ENCODE measurements around the gene ANKRD33B.
"Not testable (repeated sequence)": the region's sequence is repeated elsewhere in the genome, so short reads cannot be mapped to it uniquely, and the experiment has no call there.

Gene ANKRD33B

DNA sequence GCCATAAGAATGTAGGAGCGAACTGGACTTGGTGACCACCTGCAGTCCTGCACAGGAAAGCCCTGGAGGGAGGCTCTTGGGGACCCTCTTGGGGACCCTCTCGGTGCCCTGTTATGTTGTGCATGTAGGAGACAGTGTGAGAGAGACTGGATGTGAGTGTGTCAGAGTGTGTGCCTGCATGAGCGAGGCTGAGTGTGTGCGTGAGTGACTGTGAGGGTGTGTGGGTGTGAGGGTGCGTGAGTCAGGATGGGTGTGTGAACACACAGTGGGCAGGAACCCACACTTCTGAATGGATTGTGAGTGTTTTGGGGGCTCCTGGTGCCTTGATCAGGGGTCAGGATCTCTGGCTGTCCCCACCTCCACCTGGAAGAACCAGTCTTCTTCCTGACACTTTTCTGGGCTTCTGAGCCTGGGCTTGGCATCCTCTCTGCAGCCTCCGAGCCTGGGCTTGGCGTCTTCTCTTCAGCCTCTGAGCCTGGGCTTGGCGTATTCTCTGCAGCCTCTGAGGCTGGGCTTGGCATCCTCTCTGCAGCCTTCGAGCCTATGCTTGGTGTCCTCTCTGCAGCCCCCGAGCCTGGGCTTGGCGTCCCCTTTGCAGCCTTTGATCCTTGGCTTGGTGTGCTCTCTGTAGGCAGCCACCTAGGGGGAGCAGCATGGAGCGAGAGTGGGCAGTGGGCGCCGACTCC is 25.6 kb upstream of the ANKRD33B start:
- DNase-seq = no peak

DNA sequence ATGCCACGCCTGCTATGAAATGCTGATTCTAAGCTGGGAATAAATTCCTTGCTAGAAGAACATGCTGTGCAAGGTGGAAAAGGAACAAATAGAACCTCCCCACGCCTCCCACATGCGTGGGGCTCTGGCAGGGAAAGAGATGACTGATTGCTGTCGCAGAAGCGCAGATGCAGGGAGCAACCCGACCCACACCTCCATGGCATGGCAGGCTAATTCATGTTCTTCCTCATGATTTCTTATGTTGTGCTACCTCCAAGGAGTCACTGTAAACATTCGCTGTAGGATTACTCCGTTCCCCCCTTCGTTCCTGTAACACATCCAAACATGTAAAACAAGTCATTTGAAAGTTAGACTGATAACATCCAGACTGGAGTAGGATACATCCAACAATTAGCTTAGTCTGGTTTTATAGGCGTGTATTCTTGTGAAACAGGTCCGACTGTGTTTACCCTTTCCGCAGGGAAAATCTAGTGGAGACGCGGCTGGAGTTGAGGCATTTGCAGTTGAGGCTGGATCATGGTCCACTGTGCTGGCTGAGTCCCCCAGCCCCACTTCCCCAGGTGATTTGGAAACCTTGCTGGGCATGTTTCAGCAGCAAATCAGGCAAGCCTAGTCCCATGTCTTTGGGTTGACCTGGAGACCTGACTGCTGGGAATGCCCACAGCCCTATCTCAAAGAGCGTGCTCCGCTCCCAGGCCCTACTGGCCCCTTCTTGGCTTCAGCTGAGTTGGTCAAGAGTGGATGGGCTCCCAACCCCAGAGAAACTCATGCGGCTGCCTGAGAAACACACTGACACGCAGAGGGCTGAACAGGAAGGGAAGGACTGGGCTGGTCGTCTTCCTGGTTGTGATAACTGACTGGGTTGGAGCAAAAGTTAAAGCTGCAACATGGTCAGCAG is 24.8 kb upstream of the ANKRD33B start:
- DNase-seq = no peak

DNA sequence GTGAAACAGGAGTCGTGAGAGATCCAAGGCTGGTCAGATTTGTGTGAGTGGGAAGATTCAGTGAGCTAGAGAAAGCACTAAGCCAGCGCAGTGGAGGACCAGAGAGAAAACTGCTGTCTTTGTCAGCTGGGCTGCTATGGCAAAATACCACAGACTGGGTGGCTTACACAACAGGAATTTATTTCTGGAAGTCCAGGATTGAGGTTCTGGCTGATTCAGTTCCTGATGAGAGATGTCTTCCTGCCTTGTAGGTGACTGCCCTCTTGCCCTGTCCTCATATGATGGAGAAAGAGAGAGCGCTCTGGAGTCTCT is 24.2 kb upstream of the ANKRD33B start:
- no peak for DNase-seq

DNA sequence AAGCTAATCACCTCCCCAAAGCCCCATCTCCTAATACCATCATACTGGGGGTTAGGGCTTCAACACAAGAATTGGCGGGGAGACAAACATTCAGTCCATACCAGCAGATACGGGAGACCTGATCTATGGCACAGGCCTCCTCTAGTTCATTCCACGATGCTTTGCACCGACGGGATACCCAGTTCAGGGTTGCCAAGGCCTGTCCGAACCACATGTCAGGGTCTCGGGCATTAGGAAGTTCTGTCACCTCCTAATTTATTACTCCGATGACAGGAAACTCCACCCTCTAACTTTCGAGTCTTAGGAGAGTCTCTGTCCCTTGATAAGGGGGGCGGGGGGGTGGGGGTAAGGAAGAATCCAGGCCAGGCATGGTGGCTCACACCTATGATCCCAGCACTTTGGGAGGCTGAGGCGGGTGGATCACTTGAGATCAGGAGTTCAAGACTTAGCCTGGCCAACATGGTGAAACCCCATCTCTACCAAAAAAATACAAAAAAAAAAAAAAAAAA is 23.8 kb upstream of the ANKRD33B start:
- DNase-seq = no peak

DNA sequence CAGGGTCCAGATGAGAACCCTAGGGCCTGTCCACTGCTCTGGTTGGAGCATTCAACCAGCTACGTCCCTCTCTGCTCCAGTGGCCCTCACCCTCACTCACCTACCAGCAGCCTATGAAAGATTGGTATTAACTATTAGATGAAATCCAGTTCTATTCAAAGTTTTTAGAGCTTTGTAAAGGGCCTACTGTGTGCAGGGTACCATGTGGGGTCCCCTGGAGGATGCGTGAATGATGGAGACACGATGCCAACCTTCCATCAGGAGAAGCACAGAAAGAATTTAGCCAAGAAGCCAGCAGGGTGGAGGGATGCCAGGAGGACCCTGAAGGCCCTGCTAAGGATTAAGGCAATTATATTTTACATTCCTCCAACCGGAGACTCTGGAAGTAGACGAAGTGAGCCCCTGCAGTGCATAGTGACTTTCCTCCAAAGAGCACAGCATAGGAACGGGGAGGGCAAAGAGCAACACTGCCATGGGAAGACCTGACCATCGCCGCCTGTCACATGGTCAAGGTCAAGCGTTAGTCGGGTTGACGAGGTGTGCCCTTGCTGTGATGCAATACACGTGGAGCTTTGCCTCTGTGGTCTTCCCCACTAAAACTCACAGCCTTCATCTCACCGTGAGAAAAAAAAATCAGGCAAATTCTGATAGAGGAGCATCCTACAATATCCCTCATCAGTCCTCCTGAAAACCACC is 22.8 kb upstream of the ANKRD33B start:
- no peak for DNase-seq

DNA sequence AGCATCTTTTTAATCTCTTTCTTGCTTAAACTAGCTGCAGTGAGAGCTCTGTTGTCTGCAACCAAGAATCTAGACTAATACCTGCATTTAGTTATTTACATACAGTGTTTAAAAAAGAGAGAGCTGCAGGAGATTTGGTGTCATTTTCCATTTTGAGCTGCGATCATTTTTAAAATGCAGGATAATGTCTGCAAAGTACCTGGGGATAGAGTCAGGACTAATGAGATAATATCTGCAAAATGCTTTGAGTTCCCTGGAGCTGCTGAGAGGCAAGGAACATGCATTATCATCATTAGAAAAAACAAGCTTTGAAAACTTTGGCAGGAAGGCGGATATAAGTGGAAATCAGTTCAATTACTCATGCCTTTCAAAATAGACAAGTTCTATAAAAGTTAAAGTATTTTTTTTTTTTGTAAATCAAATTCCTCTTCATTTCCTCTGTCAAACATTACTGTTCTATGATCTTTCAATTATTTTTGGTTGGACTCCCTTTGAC is 21.8 kb upstream of the ANKRD33B start:
- DNase-seq = no peak

DNA sequence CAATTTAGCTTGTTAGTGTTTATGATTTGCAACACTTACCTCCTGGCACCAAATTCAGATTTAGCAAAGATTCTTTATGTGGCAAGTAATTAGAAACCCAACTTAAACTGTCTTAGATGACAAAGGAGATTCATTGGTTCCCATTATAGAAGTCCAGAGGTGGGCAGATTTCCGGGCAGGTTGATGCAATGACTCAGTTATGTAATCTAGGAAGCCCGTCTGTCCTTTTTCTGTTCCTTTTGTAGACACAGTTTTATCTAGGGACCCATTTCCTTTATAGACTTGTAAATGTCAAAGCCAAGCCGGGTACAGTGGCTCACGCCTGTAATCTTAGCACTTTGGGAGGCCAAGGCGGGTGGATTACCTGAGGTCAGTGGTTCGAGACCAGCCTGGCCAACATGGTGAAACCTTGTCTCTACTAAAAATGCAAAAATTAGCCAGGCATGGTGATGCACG is 20.3 kb upstream of the ANKRD33B start:
- DNase-seq = no peak

DNA sequence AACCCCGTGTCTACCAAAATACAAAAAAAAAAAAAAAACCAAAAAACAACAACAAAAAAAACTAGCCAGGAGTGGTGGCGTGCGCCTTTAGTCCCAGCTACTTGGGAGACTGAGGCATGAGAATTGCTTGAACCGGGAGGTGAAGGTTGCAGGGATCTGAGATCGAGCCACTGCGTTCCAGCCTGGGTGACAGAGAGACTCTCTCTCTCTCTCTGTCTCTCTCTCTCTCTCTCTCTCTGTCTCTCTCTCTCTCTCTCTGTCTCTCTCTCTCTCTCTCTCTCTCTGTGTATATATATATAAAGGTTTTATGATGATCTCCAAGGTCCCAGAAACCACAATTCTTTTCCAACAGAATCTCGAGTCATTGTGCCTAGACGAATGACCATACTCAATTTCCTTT is 18.8 kb upstream of the ANKRD33B start:
- no peak for DNase-seq

DNA sequence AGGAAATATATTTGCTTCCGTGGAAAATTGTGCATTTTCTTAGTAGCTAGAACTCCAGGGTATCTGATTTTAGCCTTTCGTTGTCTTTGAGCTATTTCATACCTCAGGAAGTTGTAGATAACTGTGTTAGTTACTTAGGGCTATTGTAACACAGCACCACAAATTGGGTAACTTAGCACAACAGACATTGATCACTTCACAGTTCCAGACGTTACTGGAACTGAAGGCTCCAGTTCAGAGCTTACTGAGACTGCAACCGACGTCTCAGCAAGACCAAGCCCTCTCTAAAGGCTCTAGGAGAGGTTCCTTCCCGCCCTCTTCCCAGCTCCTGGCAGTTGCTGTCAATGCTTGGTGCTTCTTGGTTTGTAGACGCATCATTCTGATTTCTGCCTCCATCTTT is 17.7 kb upstream of the ANKRD33B start:
- no peak for DNase-seq

DNA sequence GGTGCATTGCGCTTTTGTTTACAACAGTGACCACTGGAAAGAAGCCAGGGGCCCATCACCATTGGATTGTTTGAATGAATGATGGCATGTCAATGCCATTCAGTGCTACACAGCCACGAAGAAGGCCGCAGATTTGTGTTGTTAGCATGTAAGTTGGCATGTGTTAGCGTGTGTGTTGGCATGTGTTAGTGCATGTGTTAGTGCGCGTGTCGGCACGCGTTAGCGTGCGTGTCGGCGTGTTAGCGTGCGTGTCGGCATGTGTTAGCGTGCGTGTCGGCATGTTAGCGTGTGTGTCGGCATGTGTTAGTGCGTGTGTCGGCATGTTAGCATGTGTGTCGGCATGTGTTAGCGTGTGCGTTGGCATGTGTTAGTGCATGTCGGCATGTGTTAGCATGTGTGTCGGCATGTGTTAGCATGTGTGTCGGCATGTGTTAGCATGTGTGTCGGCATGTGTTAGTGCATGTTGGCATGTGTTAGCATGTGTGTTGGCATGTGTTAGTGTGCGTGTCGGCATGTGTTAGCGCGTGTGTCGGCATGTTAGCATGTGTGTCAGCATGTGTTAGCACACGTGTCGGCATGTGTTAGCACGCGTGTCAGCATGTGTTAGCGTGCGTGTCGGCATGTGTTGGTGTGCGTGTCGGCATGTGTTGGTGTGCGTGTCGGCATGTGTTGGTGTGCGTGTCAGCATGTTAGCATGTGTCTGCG is 15.3 kb upstream of the ANKRD33B start:
- DNase-seq = no peak

DNA sequence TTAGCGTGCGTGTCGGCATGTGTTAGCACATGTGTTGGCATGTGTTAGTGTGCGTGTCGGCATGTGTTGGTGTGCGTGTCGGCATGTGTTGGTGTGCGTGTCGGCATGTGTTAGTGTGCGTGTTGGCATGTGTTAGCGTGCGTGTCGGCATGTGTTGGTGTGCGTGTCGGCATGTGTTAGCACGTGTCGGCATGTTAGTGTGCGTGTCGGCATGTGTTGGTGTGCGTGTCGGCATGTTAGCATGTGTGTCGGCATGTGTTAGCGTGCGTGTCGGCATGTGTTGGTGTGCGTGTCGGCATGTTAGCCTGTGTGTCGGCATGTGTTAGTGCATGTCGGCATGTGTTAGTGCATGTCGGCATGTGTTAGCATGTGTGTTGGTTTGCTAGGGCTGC is 14.8 kb upstream of the ANKRD33B start:
- DNase-seq = not testable (repeated sequence)

DNA sequence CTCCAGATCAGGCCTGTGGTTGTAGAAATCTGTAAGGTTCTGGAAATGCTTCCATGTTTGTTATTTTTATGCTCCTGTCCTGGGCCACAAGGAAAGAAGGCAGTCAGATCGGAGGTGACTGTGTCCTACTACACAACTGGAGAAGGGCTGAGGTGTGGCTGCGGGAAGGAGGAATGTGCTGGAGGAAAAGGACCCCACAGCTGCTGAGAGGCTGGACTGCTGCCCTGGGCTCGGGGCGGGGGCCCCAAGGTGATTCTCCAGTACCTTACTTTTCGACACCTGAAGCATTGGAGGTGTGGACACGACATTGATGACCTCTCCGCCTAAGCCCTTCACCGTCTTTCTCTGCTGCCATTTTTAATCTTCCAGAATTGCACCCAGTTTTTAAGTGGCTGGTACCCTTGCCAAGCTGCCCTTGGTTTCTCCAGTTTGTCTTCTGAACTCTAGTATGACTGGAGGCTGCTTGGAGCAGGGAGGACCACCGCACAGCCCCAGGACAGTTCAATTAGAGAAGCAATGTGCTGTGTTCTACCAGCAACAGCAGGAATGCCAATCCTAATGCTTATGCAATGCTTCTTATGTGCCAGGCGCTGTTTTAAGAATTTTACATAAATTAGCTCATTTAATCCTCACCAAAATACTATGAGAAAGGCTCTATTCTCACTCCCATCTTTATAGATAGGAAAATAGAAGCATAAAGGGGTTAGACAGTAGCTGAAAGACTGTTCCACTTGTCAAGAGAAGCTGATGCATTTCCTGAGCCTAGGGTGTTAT is 13.5 kb upstream of the ANKRD33B start:
- no peak for DNase-seq

DNA sequence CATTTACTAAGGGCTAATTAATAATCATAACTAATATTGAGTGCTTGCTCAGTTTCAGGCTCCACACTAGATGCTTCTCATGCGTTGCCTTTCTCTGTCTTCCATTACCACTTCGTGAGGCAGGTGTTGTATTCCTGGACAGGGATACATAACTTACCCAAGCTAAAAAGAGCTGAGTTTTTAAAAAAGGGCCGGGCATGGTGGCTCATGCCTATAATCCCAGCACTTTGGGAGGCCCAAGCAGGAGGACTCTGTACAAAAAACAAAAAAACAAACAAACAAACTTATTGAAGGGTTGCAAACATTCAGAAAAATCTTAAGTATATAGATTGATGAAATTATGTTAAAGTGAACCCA is 12.1 kb upstream of the ANKRD33B start:
- DNase-seq = no peak

DNA sequence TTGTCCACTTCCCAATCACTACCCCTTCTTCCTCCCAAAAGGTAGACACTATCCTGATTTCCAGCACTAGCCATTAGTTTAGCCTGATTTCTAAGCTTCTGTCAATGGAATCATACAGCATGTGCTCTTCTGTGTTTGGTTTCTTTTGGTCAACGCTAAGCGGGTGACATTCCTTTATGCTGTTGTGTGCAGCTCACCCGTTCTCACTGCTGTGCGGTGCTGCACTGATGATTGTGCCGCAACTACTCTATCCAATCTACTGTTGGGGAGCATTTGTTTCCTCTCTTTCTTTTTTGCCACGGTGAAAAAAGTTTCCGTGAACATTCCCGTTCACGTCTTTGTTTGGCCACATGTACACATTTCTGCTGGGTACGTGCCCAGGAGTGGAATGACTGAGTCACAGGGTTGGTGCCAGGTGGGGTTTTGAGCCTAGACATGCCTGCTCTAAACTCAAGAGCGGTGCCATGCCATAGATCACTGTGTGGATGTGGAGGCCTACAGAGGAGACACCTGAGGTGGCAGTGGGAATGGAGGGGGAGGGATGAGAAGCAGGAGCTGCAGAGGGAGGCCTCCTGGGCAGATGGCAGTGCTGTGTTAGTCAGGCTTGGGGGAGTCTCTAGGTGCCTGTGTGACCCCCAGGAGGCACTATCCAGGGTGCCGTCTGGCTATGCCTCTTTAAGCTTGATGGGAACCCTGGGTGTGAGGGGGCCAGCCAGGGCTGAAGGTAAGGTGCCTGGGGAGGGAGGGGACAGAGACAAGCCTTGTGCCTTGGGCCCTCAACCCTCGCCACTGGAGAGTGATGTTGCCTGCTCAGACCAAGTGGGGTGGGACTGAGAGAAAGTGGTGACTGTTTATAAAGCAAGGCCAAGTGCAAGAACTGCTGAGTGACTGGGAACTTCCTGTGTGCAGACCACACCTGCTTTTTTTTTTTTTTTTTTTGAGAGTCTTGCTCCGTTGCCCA is 11.4 kb upstream of the ANKRD33B start:
- DNase-seq = no peak

DNA sequence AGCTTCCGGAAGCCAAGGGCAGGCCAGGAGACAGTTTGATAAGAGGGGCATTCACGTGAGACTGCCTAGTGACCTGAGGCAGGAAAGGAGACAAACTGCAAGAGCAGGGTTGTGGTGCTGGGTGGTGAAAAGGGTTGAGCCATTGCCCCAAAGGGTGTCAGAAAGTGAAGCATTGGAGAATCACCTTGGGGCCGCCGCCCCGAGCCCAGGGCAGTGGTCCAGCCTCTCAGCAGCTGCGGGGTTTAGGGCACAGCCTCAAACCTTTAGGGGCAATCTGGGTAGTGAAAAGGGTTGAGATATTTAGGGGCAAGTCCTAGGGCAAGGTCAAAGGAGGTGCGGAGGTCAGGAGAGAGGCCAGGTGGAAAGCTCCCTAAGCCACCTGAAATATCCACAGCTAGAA is 10.4 kb upstream of the ANKRD33B start:
- no peak for DNase-seq

DNA sequence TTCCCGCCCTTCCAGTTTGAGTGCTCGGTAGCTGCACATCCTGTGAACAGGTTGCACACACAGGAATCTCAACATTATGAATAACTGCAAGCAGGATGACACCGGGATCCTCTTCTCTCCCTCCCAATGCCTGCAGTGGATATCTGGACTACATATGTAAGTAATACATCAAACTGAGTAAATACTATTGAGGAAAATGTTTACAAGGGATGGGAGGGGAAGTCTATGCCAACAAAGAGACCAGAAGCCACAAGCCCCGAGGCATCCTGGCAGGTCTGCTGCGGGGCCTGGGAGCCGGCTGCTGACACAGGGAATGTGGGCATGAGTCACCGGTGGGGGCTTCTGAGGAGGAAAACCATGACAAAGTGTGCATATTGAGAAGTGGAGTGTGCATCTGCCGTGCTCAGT is 8.6 kb upstream of the ANKRD33B start:
- no peak for DNase-seq

DNA sequence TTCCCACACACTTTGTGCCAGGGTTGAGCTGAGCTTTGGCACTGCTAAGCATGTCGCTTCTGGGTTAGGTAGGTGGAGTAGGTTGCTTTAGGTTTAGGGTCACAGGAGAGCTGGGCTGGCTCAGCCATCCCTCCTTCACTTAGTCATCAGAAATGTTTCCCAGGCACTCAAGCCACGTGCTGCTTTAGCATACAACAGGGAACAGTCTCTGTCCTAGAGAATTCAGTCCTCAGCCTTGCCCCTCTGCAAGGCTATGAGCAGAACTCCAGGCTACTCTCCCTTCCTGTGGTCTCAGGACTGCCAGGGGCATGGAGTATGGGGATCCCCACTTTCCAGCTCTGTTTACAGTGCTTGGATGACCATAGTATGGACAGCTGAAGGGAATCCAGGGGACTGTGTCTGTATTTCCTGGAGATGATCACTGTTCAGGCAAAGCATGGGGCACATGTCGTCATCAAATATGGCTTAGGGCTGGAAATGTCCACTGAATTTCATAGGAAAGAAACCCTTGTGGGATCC is 7.5 kb upstream of the ANKRD33B start:
- DNase-seq = no peak

DNA sequence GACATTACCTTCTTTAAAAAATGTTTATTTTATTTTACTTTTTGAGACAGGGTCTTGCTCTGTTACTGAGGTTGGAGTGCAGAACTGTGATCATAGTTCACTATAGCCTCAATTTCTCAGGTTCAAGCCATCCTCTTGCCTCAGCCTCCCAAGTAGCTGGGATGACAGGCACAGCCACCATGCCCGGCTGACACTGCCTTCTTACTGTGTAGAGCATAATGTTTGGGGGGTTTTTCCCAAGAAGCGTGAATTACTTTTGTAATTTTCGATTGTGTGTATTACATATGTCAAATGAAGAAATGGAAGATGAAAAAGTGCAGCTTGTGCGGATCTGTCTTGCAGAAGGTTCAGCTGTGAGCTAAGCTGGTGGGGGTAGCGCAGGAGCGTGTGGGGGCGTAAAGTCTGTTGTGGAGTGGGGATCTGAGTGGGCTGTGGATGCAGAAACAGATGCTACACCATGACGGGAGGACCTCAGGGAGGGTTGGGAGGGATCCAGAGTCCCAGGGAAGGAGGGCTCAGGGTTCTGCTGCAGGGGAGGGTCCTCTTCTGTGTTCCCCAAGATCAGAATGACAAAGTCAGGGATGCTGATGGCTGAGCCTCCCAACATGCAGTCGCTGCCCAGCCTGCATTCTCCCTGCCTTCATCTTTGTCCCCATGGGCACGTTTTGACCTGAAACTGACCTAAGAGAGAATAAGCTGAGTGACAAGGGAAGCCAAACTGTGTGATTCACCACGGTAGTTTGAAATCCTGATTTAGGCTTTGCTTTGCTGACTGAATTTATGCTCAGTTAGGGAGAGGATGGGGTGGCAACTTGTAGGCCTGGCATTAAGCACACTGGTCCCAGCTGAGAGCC is 6.8 kb upstream of the ANKRD33B start:
- DNase-seq = no peak

DNA sequence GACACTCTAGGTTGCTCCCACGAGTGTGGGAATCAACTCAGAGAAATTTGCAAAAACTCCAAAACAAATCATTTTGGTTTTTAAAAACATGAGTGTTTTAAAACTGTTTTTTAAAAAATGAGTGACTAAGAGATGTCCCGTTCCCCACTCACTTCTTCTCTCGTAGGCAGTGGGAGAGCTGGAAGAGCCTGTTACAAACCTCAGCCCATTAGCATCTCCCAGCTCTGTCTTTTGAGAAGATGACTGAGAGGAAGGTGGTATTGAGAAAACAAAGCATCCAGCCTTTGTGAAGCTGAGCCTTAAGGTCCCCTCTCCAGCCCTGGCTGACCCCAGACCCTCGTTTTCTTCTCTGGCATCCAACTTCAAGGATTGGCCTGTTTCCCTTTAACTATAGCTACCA is 4.7 kb upstream of the ANKRD33B start:
- DNase-seq = no peak

DNA sequence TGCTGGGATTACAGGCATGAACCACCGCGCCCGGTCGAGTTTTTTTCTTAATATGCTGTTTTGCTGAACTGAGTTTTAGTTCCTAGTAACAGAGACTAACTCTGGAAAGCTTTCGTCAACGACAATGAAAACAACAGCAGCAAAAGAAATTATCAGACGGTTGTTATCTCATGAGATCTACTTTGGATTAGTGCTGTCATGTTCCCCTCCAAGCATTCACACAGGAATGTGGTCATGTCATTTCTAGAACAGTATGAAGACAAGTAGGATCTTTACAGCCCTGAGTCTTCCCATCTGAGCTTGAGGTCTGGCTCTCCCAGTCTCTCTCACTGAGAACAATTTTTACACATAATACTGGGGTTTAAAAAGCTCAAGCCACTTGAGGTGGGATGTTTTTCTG is 4.0 kb upstream of the ANKRD33B start:
- no peak for DNase-seq

Measured in CD4-positive, alpha-beta T cell treated with Interferon alpha-2 for 1 hour (primary cell).